GM21423 (cell line): ENCODE results near the gene ZNF777.
A peak's percentile ranks its signal among the peaks of the same experiment; 100 is the strongest.

Experiments
- ATAC-seq: cut with Tn5 transposase; IDR thresholded peaks from one replicate; pipeline ENCODE4 v1.9.1; 2021; ENCODE audit warnings: mild to moderate bottlenecking, moderate library complexity; ENCODE audit not compliant: unreplicated experiment

Gene ZNF777

GRCh38 chr7:149477494-149478443 is 16.9 kb upstream of the ZNF777 start:
- no peak for ATAC-seq

- no peak for ATAC-seq
These were observed 15.9 kb upstream of the ZNF777 start for GRCh38 chr7:149476791-149477190.

- no peak for ATAC-seq
These were observed 14.5 kb upstream of the ZNF777 start for GRCh38 chr7:149475121-149476045.

GRCh38 chr7:149474309-149475120 is 13.7 kb upstream of the ZNF777 start:
- no peak for ATAC-seq

GRCh38 chr7:149473251-149473650 is 12.4 kb upstream of the ZNF777 start:
- ATAC-seq: no peak

GRCh38 chr7:149471289-149471953 is 10.6 kb upstream of the ZNF777 start:
- ATAC-seq: no peak

- no peak for ATAC-seq
These were observed 8.9 kb upstream of the ZNF777 start for GRCh38 chr7:149469806-149470205.

GRCh38 chr7:149468208-149468607 is 7.3 kb upstream of the ZNF777 start:
- no peak for ATAC-seq

- no peak for ATAC-seq
These were observed 6.5 kb upstream of the ZNF777 start for GRCh38 chr7:149467321-149467859.

- no peak for ATAC-seq
These were observed 5.5 kb upstream of the ZNF777 start for GRCh38 chr7:149466364-149466763.

GRCh38 chr7:149463500-149464161 is 2.8 kb upstream of the ZNF777 start:
- ATAC-seq: no peak

- no peak for ATAC-seq
These were observed 1.2 kb upstream of the ZNF777 start for GRCh38 chr7:149462101-149462520.

- ATAC-seq: peak; percentile 31
These were observed 1.1 kb downstream of the ZNF777 start for GRCh38 chr7:149459540-149460452.

GRCh38 chr7:149459201-149459539 is 1.7 kb downstream of the ZNF777 start:
- no peak for ATAC-seq

GRCh38 chr7:149458235-149458634 is 2.6 kb downstream of the ZNF777 start:
- ATAC-seq: no peak

GRCh38 chr7:149457766-149458165 is 3.1 kb downstream of the ZNF777 start:
- ATAC-seq: no peak

- no peak for ATAC-seq
These were observed 4.1 kb downstream of the ZNF777 start for GRCh38 chr7:149456506-149457421.
